ENCODE measurements around the gene GREB1. TPM values are rescaled to one million over a fixed set of nuclear protein-coding genes. Genes with fewer than 3 reads are reported as not detected.
A peak's percentile ranks its signal among the peaks of the same experiment; 100 is the strongest.

GREB1 gene
- total RNA-seq, 1 donor from 2014 or later, result under 0.01 TPM

DNA sequence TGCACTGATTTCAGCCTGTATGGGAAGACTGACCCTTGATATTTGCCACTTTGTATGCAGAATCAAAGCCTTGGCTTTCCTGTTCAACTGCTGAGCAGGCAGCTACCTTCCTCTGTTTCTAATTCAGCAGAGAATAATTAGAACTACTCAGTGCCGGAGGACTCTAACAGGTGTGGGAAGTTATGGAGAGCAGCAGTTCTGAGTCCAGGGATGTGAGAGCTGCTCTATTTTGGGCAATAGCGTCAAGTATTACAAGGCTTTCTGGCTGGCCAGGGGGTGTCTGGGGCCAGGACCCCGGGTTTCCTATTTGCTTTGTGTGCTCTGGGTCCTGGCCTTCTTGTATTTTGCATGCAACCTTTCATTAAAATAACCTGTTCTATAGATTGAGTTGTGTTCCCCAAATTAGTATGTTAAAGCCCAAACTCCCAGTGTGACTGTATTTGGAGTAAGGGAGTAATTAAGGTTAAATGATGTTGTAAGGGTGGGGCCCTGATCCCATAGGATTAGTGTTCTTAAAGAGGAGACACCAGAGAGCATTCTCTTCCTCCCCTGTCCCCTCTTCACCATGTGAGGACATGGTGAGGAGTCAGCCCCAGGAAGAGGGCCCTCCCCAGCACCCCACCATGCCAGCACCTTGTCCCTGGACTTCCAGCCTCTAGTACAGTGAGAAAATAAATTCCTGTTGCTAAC, 141.7 kb downstream of the GREB1 start:
- FAIRE-seq, result no peak
- Histone ChIP-seq H3K27me3 (ENCODE audit: control insufficient read depth, insufficient read depth, low read length) (peaks cover 25% of the 10 kb centered on the region), H3K36me3 (ENCODE audit: control insufficient read depth, insufficient read depth, low read length) (no peaks in the 10 kb centered on the region), H3K4me3 (ENCODE audit: low read depth, low read length) (no peak overlapping the region)
- DNase-seq (ENCODE audit: low read depth), result no peak
- TF ChIP-seq, protein P1, sequence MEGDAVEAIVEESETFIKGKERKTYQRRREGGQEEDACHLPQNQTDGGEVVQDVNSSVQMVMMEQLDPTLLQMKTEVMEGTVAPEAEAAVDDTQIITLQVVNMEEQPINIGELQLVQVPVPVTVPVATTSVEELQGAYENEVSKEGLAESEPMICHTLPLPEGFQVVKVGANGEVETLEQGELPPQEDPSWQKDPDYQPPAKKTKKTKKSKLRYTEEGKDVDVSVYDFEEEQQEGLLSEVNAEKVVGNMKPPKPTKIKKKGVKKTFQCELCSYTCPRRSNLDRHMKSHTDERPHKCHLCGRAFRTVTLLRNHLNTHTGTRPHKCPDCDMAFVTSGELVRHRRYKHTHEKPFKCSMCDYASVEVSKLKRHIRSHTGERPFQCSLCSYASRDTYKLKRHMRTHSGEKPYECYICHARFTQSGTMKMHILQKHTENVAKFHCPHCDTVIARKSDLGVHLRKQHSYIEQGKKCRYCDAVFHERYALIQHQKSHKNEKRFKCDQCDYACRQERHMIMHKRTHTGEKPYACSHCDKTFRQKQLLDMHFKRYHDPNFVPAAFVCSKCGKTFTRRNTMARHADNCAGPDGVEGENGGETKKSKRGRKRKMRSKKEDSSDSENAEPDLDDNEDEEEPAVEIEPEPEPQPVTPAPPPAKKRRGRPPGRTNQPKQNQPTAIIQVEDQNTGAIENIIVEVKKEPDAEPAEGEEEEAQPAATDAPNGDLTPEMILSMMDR (IDR thresholded peaks at IDR 0.05; ENCODE audit: insufficient read depth, low read length, severe bottlenecking), result no peak

DNA sequence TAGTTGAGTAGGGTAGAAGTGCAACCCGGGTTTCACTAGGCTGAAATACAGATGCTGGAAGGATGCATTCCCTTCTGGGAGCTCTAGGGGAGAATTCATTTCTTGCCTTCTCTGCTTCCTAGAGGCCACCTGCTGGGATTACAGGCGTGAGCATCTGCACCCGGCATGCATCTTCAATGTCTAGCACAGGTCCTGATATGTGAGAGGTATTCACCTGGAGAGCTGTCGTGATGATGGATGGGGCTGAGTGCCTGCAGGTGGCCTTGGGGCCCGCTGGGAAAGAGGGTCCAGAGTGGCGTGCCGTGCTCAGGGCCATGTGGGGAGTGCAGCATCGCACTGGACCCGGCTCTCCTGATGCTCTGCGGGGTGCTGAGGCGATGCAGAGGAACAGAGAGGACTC, 142.8 kb downstream of the GREB1 start:
- TF ChIP-seq, protein P1 (IDR thresholded peaks at IDR 0.05; ENCODE audit: insufficient read depth, low read length, severe bottlenecking), result peak; percentile 8
- H3K27me3 ChIP-seq (ENCODE audit: control insufficient read depth, insufficient read depth, low read length), result peaks cover 23% of the 10 kb centered on the region
- no peaks in the 10 kb centered on the region for H3K36me3 ChIP-seq (ENCODE audit: control insufficient read depth, insufficient read depth, low read length)
- DNase-seq (ENCODE audit: low read depth) (no peak), FAIRE-seq (no peak)
- H3K4me3 ChIP-seq (ENCODE audit: low read depth, low read length), result no peak overlapping the region

DNA sequence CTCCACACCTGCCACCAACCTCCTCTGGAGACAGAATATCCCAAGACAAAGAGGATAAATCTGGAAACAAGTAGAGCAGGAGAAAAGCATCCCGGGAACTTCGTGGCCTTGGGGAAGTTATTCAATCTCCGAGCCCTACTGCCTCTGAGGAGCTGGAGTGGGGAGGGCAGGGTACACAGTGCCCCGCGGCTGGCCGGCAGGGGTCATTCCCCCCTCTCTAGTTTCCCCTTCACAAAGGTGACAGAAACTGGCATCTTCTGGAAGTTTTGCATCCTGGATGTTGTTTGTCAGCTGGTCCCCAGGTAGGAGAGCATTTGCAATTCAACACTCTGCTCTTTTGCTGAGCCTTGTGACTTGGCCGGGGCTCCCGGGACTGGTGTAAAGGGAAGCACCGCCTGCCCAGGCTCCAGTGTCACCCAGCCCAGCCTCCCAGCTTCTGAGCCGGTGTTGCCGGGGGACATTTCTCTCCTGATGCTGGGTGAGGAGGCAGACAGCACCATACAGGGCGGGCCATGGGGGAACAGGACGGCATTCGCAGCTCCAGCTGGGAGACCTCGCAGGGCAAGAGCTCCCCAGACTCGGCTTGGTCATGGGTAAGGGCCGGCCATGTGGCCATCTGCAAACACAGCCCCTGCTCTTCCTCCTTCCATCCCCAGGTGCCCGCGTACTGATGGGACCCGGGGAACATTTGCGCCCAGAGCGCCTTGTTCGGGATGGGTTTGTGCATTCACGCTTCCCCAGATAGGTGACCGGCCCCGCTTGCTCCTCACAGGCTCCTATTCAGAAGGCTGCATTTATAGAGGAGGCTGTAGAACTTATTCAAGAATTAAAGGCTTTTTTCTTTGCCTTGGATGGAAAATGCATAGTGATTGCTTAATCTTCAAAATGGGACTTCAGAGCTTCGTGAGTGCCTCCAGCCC, 143.6 kb downstream of the GREB1 start:
- no peak for FAIRE-seq

DNA sequence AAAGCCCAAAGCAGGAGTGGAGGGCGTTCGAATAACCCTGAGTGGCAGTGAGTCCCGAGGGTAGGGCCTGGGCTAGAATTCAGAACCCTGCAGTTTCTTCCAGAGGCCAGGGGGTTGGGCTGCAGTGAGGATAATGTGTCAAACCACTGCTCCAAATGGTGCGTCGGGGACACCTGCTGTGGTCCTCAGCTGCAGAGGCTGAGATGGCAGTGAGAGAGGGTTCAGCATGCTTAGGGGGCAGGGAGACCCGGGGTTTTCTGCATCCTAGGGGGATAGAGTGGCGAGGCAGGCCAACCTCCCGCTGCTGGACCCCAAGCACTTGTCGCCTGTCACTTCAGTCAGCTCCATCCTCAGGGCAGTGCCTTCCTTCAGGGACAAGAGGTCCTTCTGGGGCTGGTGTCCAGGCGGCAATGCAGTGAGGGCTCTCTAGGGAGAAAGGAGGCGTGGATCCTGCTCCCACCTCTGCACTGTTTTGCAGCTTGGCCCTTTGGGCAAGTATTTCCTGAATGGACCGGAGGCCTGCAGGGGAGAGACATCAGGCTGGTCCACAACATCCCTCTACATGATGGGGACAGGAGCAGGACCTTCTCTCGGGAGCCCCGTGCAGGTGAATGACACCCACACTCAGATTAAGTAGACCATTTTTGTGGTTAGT, 144.6 kb downstream of the GREB1 start:
- Histone ChIP-seq H3K36me3 (ENCODE audit: control insufficient read depth, insufficient read depth, low read length) (no peaks in the 10 kb centered on the region), H3K27me3 (ENCODE audit: control insufficient read depth, insufficient read depth, low read length) (peaks cover 27% of the 10 kb centered on the region), H3K4me3 (ENCODE audit: low read depth, low read length) (no peak overlapping the region)
- FAIRE-seq (no peak), DNase-seq (ENCODE audit: low read depth) (no peak)
- TF ChIP-seq, protein P1 (IDR thresholded peaks at IDR 0.05; ENCODE audit: insufficient read depth, low read length, severe bottlenecking), result no peak

More for the DNA sequence above, 143.6 kb downstream of the GREB1 start:
- H3K4me3 ChIP-seq (ENCODE audit: low read depth, low read length), result no peak overlapping the region
- no peaks in the 10 kb centered on the region for H3K36me3 ChIP-seq (ENCODE audit: control insufficient read depth, insufficient read depth, low read length)
- DNase-seq (ENCODE audit: low read depth), result no peak
- peaks cover 24% of the 10 kb centered on the region for H3K27me3 ChIP-seq (ENCODE audit: control insufficient read depth, insufficient read depth, low read length)
- TF ChIP-seq, protein P1 (IDR thresholded peaks at IDR 0.05; ENCODE audit: insufficient read depth, low read length, severe bottlenecking), result no peak

DNA sequence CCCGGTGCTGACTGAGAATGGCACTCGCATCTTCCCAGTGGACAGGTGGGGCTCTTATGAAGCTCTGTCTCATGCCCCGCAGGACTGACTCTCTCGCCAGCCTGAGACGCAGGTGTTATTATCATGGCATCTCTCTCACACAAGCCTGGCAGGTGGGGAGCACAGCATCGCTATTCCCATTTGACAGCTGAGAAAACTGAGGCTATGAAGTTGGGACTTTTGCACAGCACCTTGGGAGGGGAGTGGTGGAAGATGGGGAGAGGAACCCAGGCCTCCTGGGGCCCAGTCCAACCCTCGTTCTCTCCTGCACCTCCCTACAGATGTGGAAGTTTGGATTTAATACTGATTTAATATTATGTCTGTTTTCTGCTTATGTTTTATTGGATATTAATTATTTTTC, 145.2 kb downstream of the GREB1 start:
- FAIRE-seq, result no peak
- DNase-seq (ENCODE audit: low read depth), result no peak
- H3K27me3 ChIP-seq (ENCODE audit: control insufficient read depth, insufficient read depth, low read length), result peaks cover 31% of the 10 kb centered on the region
- no peak overlapping the region for H3K4me3 ChIP-seq (ENCODE audit: low read depth, low read length)
- TF ChIP-seq, protein P1 (IDR thresholded peaks at IDR 0.05; ENCODE audit: insufficient read depth, low read length, severe bottlenecking), result no peak
- H3K36me3 ChIP-seq (ENCODE audit: control insufficient read depth, insufficient read depth, low read length), result no peaks in the 10 kb centered on the region

Data from bronchial epithelial cell (primary cell).